Subcutaneous adipose tissue (tissue), 4 donors: Measurements from ENCODE around the gene TGM6. TPM values are rescaled to one million over a fixed set of nuclear protein-coding genes. Genes with fewer than 3 reads are reported as not detected.

ENCODE experiments used
- total RNA-seq, 4 donors: library from RNA; depleted of rRNA; stranded (reverse); fragments of >200 nt; gene quantifications; one replicate each; pipeline ENCODE4 v1.1.0, GENCODE V29; 2016
- TF ChIP-seq, protein P1 (sequence below): fragments of 450-650 bp; IDR thresholded peaks from one replicate; pipeline ENCODE4 v1.5.1; 2016; ENCODE audit warnings: low read depth, mild to moderate bottlenecking, control low read depth, antibody characterized with exemption, moderate library complexity

Gene TGM6
- total RNA-seq, 4 donors from 2014 or later, result not detected

DNA sequence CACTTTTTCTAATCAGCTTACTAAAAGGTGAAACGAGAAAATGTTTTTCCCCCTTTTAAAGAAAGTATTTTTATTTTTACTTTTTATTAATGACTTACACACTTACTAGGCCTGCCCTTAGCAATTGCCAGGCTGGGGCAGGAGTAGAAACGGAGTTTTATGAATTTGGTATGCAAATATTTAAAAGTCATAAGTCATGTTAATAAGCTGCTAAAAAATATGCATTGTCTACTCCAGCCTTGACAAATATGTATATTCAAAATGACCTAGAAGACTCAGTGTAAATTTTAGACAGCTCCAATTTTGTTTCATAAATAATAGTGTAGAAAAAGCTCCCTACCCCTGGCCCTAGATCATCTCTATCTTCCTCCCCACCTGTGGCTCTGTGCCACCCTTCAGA, 17.5 kb upstream of the TGM6 start:
- TF ChIP-seq, protein P1, sequence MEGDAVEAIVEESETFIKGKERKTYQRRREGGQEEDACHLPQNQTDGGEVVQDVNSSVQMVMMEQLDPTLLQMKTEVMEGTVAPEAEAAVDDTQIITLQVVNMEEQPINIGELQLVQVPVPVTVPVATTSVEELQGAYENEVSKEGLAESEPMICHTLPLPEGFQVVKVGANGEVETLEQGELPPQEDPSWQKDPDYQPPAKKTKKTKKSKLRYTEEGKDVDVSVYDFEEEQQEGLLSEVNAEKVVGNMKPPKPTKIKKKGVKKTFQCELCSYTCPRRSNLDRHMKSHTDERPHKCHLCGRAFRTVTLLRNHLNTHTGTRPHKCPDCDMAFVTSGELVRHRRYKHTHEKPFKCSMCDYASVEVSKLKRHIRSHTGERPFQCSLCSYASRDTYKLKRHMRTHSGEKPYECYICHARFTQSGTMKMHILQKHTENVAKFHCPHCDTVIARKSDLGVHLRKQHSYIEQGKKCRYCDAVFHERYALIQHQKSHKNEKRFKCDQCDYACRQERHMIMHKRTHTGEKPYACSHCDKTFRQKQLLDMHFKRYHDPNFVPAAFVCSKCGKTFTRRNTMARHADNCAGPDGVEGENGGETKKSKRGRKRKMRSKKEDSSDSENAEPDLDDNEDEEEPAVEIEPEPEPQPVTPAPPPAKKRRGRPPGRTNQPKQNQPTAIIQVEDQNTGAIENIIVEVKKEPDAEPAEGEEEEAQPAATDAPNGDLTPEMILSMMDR, result no peak

DNA sequence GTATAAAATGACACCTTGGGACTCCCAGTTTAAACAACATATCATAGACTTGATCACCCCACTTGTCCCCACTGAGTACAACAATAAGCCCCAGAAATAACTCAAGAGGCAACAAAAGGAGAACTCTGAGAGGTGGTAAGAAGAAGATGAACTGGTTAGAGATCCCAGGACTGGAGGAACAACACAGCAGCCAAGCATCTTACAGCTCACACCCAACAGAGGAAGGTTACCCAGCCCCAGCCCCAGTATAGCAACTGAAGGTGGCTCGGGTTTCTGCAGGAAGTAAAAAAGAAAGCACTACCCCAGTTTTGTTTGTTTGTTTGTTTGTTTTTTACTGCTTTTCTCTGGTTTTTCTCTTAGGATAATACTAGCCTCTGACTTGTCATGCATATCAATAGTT, 17.1 kb upstream of the TGM6 start:
- TF ChIP-seq, protein P1, result no peak

GRCh38 chr20:2364044-2364443, 16.7 kb upstream of the TGM6 start:
- TF ChIP-seq, protein P1, result no peak

- TF ChIP-seq, protein P1, result no peak
Observed at GRCh38 chr20:2365091-2365490, 15.6 kb upstream of the TGM6 start.

- TF ChIP-seq, protein P1, result no peak
Observed at GRCh38 chr20:2365666-2366065, 15.0 kb upstream of the TGM6 start.

GRCh38 chr20:2368621-2369020, 12.1 kb upstream of the TGM6 start:
- TF ChIP-seq, protein P1, result no peak

DNA sequence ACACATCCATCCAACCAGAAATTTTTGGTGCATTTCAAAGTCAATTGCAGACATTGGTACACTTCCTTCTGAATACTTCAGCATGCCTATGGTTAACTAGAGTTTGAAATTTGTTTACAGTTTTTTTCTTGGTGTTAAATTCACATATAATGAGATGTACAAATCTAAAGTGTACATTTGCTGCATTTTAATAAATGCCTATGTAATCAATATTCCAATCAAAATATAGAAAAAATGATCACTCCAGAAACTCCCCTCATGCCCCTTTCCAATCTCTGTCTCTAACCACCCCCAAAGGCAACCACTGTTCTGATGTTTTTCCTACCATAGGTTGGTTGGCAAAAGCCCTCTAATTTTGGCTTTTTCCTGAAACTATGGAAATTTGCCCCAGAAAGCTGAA, 7.6 kb upstream of the TGM6 start:
- TF ChIP-seq, protein P1, result no peak
